Measurements from ENCODE around the gene MPND.

MPND gene

GRCh38 chr19:4368128-4368820 lies 24.9 kb downstream of the MPND start:
- no peak for DNase-seq

DNA sequence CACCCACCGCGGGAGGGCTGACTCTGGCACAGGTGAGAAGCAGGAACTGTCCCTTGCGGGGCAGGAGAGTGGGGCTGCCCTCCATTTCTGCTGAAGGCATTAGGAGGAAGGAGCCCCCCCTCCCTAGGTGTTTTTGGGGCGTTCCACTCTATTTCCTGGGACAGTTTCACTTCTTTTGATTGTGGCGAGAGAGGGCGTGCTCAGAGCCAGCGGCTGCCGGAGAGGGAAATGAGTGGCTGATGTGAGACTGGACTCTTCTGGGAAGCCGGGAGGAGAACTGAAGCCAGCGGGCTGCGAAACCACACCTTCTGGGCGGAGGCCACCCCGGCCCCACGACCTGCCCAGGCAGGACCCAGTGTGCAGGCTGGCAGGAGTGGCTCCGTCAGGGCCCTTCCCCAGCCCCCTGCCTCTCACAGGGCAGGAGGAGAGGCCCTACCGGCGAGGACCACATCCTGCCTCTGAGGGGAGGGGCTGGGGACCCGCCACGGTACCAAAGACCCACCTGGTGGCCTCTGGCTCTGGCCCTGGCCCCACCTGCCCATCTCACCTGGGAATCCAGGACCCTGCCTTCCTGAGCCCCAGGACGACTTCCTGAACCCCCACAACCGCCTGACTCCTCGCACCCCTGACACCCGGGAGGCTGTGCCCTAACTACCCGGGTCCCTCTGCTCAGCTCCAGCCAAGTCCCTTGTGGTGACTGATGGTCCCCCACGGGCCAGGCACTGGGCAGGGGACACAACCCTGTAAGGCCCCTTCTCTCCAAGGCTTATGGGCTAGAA lies 25.9 kb downstream of the MPND start:
- DNase-seq = peak; percentile 70

- peak; percentile 82 for DNase-seq
Observed at GRCh38 chr19:4369888-4370260, 26.5 kb downstream of the MPND start.

DNA sequence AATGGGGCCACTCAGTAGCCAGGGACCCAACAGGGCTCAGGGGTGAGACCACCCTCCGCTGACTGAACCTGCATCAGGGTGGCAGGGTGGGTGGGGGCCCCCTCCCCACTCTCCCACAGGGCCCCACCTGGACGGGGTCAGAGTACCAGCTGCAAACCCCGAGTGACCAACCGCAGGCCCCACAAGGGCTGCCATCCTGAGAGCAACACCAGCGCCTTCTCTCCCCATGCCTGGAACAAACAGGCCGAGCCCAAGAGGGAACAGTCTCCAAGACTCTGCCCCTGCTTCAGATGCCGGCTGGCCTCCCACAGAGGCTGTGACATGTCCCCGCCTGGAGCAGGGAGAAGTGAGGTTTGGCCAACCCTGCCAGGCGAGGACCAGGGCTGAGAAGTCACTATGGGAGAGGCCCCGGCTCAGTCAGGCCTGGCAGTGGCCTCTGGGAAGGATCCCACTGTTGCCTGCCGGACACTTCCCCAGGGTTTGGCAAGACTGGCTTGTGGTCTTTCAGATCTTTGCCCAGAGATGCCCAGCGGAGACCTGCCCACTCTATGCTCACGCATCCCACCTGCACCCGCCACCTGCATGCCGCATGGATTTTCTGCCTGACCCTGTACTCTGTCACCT lies 27.2 kb downstream of the MPND start:
- DNase-seq = no peak

DNA sequence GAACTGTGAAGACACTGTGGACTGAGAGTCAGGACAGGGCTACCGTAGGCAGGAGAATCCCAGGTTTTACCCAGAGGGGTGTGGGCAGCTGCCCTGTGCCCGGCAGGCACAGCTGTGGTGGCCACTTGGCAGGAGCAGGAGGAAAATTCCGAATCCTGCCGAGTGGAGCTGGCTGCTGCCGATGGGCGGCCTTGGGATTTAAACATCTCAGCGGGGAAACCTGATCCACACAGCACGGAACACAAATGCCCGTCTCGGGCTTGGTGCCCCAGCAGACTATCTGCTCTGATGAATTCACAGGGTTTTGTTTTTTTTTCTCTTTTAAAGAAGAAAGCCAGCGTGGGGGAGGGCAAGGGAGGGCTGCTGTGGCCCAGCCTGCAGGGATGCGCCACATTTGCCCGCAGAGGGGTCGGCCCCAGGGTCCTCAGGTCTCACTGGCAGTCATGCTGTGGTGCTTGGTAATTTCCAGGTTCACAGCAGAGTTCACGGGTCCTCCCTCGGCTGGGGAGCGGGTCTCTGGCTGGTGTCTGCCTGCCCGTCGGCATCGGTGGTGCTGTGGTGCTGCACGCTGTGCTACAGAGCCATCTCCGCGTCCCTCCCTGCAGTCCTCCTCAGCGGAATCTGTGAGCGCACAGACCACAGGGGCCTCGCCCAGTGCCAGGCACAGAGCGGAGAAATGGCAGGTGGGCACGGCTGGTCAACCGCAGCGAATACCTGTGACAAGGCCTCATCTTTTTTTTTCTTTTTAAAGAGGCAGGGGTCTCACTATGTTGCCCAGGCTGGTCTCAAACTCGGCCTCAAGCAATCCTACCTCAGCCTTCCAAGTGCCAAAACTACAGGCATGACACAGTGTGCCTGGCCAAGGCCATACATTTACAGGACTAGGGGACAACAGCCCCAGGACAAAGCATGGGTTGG lies 28.1 kb downstream of the MPND start:
- no peak for DNase-seq

DNA sequence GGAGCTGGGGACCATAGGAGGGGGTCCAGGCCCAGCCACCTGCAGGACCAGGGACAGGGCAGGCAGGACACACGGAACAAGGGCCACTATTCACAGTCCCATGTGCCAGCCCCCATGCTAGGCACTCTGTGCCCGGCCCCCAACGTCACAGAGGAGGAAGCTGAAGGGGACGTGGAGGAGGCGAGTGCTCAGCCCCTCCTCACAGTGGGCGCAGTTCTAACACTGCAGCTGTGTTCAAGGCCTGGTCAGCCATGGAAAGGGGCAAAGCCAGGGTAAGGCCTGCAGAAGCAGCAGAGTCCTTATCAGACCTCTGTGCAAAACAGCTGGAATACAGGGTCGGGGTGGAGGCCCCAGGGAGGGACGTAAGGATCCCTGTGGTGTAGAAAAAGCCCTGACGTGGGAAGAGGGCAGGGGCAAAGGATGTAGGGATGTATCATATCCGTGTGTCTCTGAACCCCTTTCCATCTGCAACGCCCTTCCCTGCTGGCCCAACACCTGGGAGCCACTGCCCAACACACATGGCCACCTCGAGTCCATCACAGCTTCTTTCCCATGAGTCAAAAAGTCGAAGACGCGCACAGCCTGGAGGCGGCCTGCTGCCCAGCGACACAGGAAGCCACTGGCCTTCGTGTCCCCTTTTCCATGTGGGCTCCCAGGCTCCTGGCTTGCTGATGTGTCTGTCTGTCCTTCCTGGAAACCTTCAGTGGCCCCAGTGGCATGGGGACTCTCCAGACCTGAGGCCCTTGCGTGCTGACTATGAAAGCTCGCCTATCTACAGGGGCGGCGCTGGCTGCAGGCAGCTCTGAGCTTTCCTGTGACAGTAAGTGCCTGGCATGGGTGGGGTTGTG lies 29.0 kb downstream of the MPND start:
- DNase-seq = no peak

GRCh38 chr19:4373013-4373367 lies 29.6 kb downstream of the MPND start:
- no peak for DNase-seq

- DNase-seq = no peak
Observed at GRCh38 chr19:4373601-4374497, 30.5 kb downstream of the MPND start.

GRCh38 chr19:4374498-4375163 lies 31.3 kb downstream of the MPND start:
- DNase-seq = no peak

DNA sequence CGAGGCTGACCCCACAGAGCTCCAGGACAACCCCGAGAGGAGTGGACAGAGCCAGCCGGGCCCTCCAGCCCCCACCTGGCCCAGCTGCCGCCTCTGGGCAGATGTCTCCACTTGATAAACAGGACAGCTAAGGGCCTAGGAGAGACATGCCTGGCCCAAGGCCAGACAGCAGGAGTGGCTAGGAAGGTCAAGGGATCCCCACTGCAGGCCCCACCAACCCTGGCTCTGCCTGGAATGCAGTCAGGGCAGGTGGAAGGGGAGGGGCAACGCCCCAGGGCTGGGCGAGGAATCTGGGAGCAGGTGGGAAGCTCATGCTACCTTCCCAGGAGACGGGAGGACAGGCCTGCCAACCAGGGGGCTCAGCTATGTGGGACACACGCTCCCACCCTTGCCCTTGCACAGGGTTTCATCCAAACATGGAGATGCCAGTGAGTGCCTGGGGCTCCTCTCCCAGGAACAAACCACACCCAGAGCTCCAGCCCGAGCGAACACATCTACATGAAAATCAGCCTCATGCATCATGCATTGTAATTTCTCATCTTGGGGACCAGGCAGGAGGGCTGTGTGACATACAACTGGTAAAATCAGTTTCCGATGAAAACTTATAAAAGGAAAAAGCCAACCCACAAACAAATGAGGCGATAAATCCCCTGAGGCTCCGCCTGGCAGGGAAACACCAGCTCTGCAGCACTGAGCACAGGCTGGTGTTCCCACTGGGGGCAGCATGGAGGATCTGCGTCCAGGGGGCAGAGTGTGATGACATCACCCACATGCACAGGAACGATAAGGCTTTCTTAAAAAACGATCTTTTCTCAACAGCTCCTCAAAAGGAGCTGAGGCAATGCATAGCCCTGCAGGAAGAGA lies 32.0 kb downstream of the MPND start:
- DNase-seq = no peak

DNA sequence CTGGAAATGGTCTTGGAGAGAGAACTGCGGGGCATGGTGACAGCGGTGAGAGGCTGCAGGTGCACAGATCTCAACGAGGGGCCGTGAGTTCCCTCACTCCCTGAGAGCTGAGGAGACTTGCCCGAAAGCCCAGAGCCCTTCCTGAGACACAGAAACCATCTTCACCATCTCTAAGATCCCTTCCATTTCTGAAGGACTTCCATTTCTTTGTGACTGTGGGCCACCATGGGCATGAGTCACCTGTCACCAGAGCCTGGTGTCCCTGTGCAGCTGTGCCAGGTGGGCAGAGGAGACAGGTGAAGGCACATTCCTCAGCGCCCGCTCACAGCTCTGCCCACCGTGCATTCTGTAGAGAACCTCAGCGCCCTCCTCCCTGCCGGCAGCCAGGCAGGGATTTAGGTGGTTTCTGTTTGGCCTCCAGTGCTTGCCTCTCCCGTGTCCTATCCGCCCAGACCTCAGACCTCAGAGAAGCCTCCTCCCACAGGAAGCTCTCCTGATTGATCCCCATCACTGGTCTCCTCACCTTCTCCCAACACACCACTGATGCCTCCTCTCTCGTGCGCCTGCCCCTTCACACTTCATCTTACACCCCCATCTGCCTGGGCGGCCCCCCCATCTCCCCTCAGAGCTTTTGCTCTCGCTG lies 32.8 kb downstream of the MPND start:
- no peak for DNase-seq

- DNase-seq = no peak
Observed at GRCh38 chr19:4376671-4376990, 33.3 kb downstream of the MPND start.

- no peak for DNase-seq
Observed at GRCh38 chr19:4376991-4377781, 33.8 kb downstream of the MPND start.

GRCh38 chr19:4378886-4379285 lies 35.5 kb downstream of the MPND start:
- no peak for DNase-seq

GRCh38 chr19:4379383-4380253 lies 36.3 kb downstream of the MPND start:
- peak; percentile 46 for DNase-seq

DNA sequence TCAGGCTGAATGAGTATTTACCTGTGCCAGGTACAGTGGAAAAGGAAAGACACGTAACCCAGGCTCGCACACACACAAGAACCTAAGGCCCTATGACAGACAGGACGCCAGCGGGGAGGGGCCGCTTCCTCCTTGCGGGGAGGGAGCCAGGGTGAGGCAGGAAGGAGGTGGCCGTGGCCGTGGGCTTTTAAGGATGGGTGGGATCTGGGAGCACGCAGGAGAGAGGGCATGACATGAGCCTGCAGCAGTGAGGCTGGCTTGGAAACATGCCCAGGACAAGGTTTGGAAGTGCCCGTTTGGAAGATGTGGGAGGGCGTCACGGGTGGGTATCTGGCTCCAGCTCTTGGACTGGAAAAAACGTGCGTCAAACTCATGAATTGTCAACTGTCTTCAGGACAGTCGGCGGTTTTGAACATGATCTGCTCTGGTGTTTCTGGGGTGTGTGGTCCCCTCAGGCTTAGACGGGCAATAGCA lies 36.9 kb downstream of the MPND start:
- peak; percentile 32 for DNase-seq
